HFFc6 (cell line): ENCODE data around the gene PLEKHO1. TPM values are rescaled to one million over a fixed set of nuclear protein-coding genes. Genes with fewer than 3 reads are reported as not detected.

ENCODE experiments used
- DNase-seq: peaks from one replicate; pipeline ENCODE4 v3.0.0-alpha.2; 2018
- H3K27ac Mint-ChIP-seq: 2 replicates; pipeline ENCODE4 v1.8.0; 2020; ENCODE audit warnings: mild to moderate bottlenecking, mixed read lengths
- H3K27me3 Mint-ChIP-seq: 2 replicates; pipeline ENCODE4 v1.8.0; 2021; ENCODE audit warnings: mild to moderate bottlenecking, moderate library complexity, mixed read lengths; ENCODE audit not compliant: insufficient read depth
- H3K36me3 Mint-ChIP-seq: 2 replicates; pipeline ENCODE4 v1.8.0; 2021; ENCODE audit warnings: low read depth, mixed read lengths
- H3K4me1 Mint-ChIP-seq: 2 replicates; pipeline ENCODE4 v1.8.0; 2020; ENCODE audit warnings: low read depth, mixed read lengths
- H3K4me3 Mint-ChIP-seq: 2 replicates; pipeline ENCODE4 v1.8.0; 2020; ENCODE audit warnings: mild to moderate bottlenecking, moderate library complexity, mixed read lengths
- H3K9me3 Mint-ChIP-seq: 2 replicates; pipeline ENCODE4 v1.8.0; 2020; ENCODE audit warnings: mild to moderate bottlenecking, mixed read lengths
- total RNA-seq, 6 experiments: library from RNA; stranded (reverse); fragmentation: NEBNext Ultra II Directional; extraction: Animal tissue kit (Norgen Biotek cat#: 25700); gene quantifications; 2 replicates in 1 of 6; 3 replicates in 5 of 6; pipeline ENCODE4 v1.2.3, GENCODE V29; 2021
- TF ChIP-seq, protein P1 (sequence below): fragments of 200-600 bp; sonication (generic); IDR thresholded peaks from 2 replicates; pipeline ENCODE4 v1.5.0; 2021; ENCODE audit warnings: antibody characterized with exemption, mild to moderate bottlenecking

Gene PLEKHO1
- total RNA-seq, 6 experiments from 2014 or later, result 30.9 to 36.7 (median 32.6) TPM

GRCh38 chr1:150155413-150156071 is 5.8 kb downstream of the PLEKHO1 start:
- Mint-ChIP-seq H3K4me3 (no peak overlapping the region), H3K27me3 (peaks cover 4% of the 10 kb centered on the region), H3K4me1 (peaks cover 82% of the 10 kb centered on the region), H3K36me3 (peaks cover 72% of the 10 kb centered on the region), H3K27ac (peak overlapping the region; percentile 13; the same call in 1 of the 2 replicates), H3K9me3 (no peaks in the 10 kb centered on the region)
- TF ChIP-seq, protein P1, sequence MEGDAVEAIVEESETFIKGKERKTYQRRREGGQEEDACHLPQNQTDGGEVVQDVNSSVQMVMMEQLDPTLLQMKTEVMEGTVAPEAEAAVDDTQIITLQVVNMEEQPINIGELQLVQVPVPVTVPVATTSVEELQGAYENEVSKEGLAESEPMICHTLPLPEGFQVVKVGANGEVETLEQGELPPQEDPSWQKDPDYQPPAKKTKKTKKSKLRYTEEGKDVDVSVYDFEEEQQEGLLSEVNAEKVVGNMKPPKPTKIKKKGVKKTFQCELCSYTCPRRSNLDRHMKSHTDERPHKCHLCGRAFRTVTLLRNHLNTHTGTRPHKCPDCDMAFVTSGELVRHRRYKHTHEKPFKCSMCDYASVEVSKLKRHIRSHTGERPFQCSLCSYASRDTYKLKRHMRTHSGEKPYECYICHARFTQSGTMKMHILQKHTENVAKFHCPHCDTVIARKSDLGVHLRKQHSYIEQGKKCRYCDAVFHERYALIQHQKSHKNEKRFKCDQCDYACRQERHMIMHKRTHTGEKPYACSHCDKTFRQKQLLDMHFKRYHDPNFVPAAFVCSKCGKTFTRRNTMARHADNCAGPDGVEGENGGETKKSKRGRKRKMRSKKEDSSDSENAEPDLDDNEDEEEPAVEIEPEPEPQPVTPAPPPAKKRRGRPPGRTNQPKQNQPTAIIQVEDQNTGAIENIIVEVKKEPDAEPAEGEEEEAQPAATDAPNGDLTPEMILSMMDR, result no peak
- no peak for DNase-seq

DNA sequence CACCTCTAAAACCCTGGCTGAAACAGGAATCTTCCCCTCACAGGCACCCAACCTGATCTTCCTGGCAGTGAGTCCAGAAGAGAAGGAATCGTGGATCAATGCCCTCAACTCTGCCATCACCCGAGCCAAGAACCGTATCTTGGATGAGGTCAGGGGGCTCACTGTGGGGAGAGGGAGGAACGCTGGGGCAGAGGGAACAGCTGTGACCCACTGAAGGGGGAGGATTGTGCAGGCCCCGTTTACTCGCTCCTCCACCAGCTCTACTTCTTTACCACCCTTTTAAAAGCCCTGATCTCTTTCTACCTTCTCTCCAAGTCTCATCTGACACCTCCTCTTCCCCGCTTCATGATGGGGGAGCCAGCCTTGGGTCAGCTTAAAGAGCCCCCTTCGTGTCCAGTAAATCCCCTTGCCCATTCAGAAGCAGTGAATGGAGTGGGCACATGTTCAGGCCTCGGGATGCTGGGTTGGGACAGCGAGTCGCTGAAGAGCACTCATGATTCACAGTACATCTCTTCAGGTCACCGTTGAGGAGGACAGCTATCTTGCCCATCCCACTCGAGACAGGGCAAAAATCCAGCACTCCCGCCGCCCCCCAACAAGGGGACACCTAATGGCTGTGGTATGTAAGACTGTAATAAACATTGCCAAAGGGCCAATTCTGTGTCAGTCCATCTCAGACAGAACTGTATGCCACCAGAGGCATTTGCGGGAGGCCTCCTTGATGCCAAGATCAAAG is 7.3 kb downstream of the PLEKHO1 start:
- peaks cover 85% of the 10 kb centered on the region for H3K4me1 Mint-ChIP-seq
- TF ChIP-seq, protein P1, result no peak
- H3K9me3 Mint-ChIP-seq, result no peaks in the 10 kb centered on the region
- peak overlapping the region; percentile 55; the same call in 1 of the 2 replicates for H3K4me3 Mint-ChIP-seq
- peaks cover 8% of the 10 kb centered on the region for H3K27me3 Mint-ChIP-seq
- DNase-seq, result peak; percentile 60
- peaks cover 69% of the 10 kb centered on the region for H3K36me3 Mint-ChIP-seq
- H3K27ac Mint-ChIP-seq, result peak overlapping the region; percentile 85

DNA sequence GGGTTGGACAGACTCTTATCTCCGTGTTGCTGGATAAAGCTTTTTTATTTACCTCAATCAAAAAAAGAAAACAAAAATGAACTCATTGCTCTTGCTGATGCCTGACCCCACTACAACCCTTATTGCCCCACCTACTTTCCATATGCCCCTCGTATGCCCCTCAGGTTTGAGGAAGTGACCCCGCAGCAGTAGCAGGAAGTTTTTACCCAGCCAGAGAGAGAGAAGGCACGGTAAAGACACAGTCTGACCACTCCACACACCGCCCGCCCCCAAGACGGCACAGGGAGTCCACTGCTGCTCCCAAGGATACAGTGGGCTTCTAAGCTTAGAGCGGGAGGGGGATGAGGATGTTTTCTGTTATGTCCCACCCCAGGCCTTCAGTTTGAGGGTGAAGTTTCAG is 9.8 kb downstream of the PLEKHO1 start:
- DNase-seq, result no peak
- peaks cover 8% of the 10 kb centered on the region for H3K27me3 Mint-ChIP-seq
- peaks cover 85% of the 10 kb centered on the region for H3K4me1 Mint-ChIP-seq
- H3K36me3 Mint-ChIP-seq, result peaks cover 52% of the 10 kb centered on the region
- TF ChIP-seq, protein P1, result no peak
- no peak overlapping the region for H3K4me3 Mint-ChIP-seq
- no peak overlapping the region for H3K27ac Mint-ChIP-seq
- H3K9me3 Mint-ChIP-seq, result no peaks in the 10 kb centered on the region

- TF ChIP-seq, protein P1, result no peak
- H3K36me3 Mint-ChIP-seq, result peaks cover 41% of the 10 kb centered on the region
- H3K4me3 Mint-ChIP-seq, result no peak overlapping the region
- H3K27me3 Mint-ChIP-seq, result peaks cover 8% of the 10 kb centered on the region
- peak overlapping the region; percentile 98 for H3K27ac Mint-ChIP-seq
- H3K4me1 Mint-ChIP-seq, result peaks cover 83% of the 10 kb centered on the region
- no peaks in the 10 kb centered on the region for H3K9me3 Mint-ChIP-seq
- no peak for DNase-seq
Measured at GRCh38 chr1:150160964-150161621, 11.4 kb downstream of the PLEKHO1 start.

DNA sequence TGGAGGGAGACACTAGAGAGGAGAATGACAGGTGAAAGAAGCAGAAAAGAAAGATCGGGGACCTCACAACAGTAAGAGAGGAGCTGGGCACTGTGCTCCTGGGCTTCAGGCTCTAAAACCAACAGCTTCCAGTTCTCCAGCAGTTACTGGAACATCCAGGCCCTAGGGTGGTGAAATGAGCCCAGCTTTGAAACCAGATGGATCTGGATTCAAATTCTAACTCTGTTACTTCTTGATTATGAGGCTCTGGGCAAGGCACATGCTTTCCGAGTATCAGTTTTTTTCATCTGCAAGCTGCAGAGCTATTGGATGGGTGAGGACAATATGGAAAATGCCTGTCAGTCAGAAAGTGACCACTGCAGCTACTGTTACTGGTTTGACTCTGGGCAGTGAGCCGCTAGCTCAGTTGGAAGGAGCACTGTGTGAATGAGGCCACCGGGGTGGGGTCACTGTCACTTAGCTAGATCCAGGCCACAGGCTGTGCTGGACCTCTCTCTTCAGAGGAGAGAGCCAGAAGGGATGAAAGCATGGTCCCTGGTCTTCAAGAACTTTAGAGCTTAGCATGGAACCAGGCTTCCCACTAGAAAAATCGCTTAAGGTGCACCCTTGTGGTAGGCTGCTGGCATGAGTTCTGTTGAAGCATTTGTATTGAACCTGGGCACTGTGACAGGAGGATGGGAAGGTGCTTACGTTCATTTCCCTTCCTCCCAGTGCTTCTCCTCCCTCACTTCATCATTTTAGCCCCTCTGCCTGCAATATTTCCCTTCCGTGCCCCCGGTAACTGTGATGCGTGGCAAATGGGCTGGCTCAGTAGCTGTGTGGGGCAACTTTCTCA is 12.2 kb downstream of the PLEKHO1 start:
- Mint-ChIP-seq H3K27me3 (peaks cover 8% of the 10 kb centered on the region), H3K4me3 (peak overlapping the region; percentile 83), H3K27ac (peak overlapping the region; percentile 98), H3K4me1 (peaks cover 77% of the 10 kb centered on the region), H3K36me3 (peaks cover 32% of the 10 kb centered on the region), H3K9me3 (no peaks in the 10 kb centered on the region)
- DNase-seq, result no peak
- TF ChIP-seq, protein P1, result no peak
